K562 (cell line): ENCODE measurements around the gene DTWD2.

Experiments used
- CREB3 ChIP-seq: fragments of 450-650 bp; conservative IDR thresholded peaks from 2 replicates; pipeline ENCODE4 v1.6.1; 2016; ENCODE audit warnings: missing genetic modification characterization, low read depth, mild to moderate bottlenecking, missing compliant biosample characterization, moderate library complexity
- CTCF ChIP-seq, 3 experiments: IDR thresholded peaks in 2 of 3; conservative IDR thresholded peaks in 1 of 3; 2 replicates each; pipeline ENCODE4 v1.5.1; 2011 to 2012; ENCODE audit warnings: low read length in 3 of 3, mild to moderate bottlenecking in 3 of 3, control low read depth in 2 of 3, improper control_type of control experiment in 1 of 3, inconsistent platforms in 1 of 3, low read depth in 1 of 3, mixed read lengths in 1 of 3, moderate library complexity in 1 of 3; ENCODE audit not compliant: insufficient read depth in 2 of 3
- FOXO4 ChIP-seq: fragments of 450-650 bp; formaldehyde crosslinking; IDR thresholded peaks from 2 replicates; pipeline ENCODE4 v1.4.0; 2020; ENCODE audit warnings: mild to moderate bottlenecking, moderate library complexity
- MAFF ChIP-seq: IDR thresholded peaks from 2 replicates; pipeline ENCODE4 v1.6.1; 2012; ENCODE audit warnings: low read length, improper control_type of control experiment
- NFE2L1 ChIP-seq: fragments of 450-650 bp; IDR thresholded peaks from 2 replicates; pipeline ENCODE4 v1.6.1; 2016; ENCODE audit warnings: missing genetic modification characterization, low read depth, mild to moderate bottlenecking, missing compliant biosample characterization, moderate library complexity, borderline replicate concordance
- POLR2A ChIP-seq: fragments of 450-650 bp; conservative IDR thresholded peaks from 2 replicates; pipeline ENCODE4 v1.6.1; 2016
- PTBP1 ChIP-seq: fragments of 200-400 bp; formaldehyde crosslinking; IDR thresholded peaks from 2 replicates; pipeline ENCODE4 v1.6.1; 2017; ENCODE audit warnings: low read depth, low read length
- TEAD1 ChIP-seq, 2 experiments: fragments of 450-650 bp in 1 of 2; sonication (generic) in 1 of 2; formaldehyde crosslinking; IDR thresholded peaks; 2 replicates each; pipeline versions ENCODE4 v1.4.0 to v1.8.0; 2020 to 2022; ENCODE audit warnings: mild to moderate bottlenecking in 2 of 2, missing genetic modification reagents in 1 of 2
- TOE1 ChIP-seq, 2 experiments: fragments of 450-650 bp in 1 of 2; sonication (generic) in 1 of 2; formaldehyde crosslinking in 1 of 2; IDR thresholded peaks; 2 replicates each; pipeline versions ENCODE4 v1.7.1 to v1.8.0; 2016 to 2022; ENCODE audit warnings: borderline replicate concordance in 2 of 2, mild to moderate bottlenecking in 2 of 2, antibody characterized with exemption in 1 of 2, inconsistent platforms in 1 of 2, low read depth in 1 of 2, missing genetic modification reagents in 1 of 2, moderate library complexity in 1 of 2
- ZNF79 ChIP-seq: fragments of 250-450 bp; sonication (Bioruptor Pico); IDR thresholded peaks from 2 replicates; pipeline ENCODE4 v1.4.0; 2020; ENCODE audit warnings: low read depth, mild to moderate bottlenecking, moderate library complexity

GRCh38 chr5:119022017-119022745 is 33.8 kb upstream of the DTWD2 start:
- TF ChIP-seq NFE2L1 (tag) (no peak), POLR2A (no peak), TEAD1 (CRISPR knock-in tag; IDR thresholded peaks at IDR 0.05) (no peak), CREB3 (tag) (no peak), CTCF (IDR thresholded peaks at IDR 0.05 in 2 of 3, conservative IDR thresholded peaks at IDR 0.05 in 1 of 3; ENCODE audit: insufficient read depth in 2 of 3, low read depth in 1 of 3, low read length in 3 of 3) (peak; percentile 29 to 71 (median 52); a peak in 5 of 6 replicates), ZNF79 (CRISPR knock-in tag) (no peak), PTBP1 (no peak), MAFF (no peak), FOXO4 (CRISPR knock-in tag) (no peak), TOE1 (IDR thresholded peaks at IDR 0.05; ENCODE audit: borderline replicate concordance) (no peak), TOE1 (CRISPR knock-in tag; IDR thresholded peaks at IDR 0.05; ENCODE audit: borderline replicate concordance, low read depth) (no peak)
